ENCODE results near the gene SLC2A4RG.

The SLC2A4RG gene

GRCh38 chr20:63744158-63744557 lies 4.6 kb downstream of the SLC2A4RG start:
- Histone ChIP-seq H3K27me3 (replicated peaks) (no peaks in the 10 kb centered on the region), H3K4me3 (ENCODE audit: low read depth, low read length) (no peak overlapping the region), H3K36me3 (replicated peaks) (peaks cover 15% of the 10 kb centered on the region), H3K27ac (no peak overlapping the region)
- in situ Hi-C loops (cut with HindIII; ENCODE audit: low pct_ligation_motif_present, low sequenced_read_pairs) = no loop called here
- no peak for DNase-seq
- TF ChIP-seq CTCF (IDR thresholded peaks at IDR 0.05; ENCODE audit: low read depth, low read length, missing control alignments) = no peak

- Histone ChIP-seq H3K36me3 (replicated peaks) (peaks cover 15% of the 10 kb centered on the region), H3K27ac (no peak overlapping the region), H3K27me3 (replicated peaks) (no peaks in the 10 kb centered on the region), H3K4me3 (ENCODE audit: low read depth, low read length) (no peak overlapping the region)
- TF ChIP-seq CTCF (IDR thresholded peaks at IDR 0.05; ENCODE audit: low read depth, low read length, missing control alignments) = no peak
- no peak for DNase-seq
- in situ Hi-C loops (cut with HindIII; ENCODE audit: low pct_ligation_motif_present, low sequenced_read_pairs) = no loop called here
Observed at GRCh38 chr20:63744574-63745423, 5.2 kb downstream of the SLC2A4RG start.

- Histone ChIP-seq H3K4me3 (ENCODE audit: low read depth, low read length) (no peak overlapping the region), H3K27ac (no peak overlapping the region), H3K36me3 (replicated peaks) (peaks cover 15% of the 10 kb centered on the region), H3K27me3 (replicated peaks) (no peaks in the 10 kb centered on the region)
- in situ Hi-C loops (cut with HindIII; ENCODE audit: low pct_ligation_motif_present, low sequenced_read_pairs) = no loop called here
- TF ChIP-seq CTCF (IDR thresholded peaks at IDR 0.05; ENCODE audit: low read depth, low read length, missing control alignments) = no peak
- DNase-seq = no peak
Observed at GRCh38 chr20:63745424-63745805, 5.8 kb downstream of the SLC2A4RG start.

GRCh38 chr20:63745961-63746731 lies 6.6 kb downstream of the SLC2A4RG start:
- no peaks in the 10 kb centered on the region for H3K27me3 ChIP-seq (replicated peaks)
- no peak for DNase-seq
- TF ChIP-seq CTCF (IDR thresholded peaks at IDR 0.05; ENCODE audit: low read depth, low read length, missing control alignments) = no peak
- in situ Hi-C loops (cut with HindIII; ENCODE audit: low pct_ligation_motif_present, low sequenced_read_pairs) = no loop called here
- no peak overlapping the region for H3K4me3 ChIP-seq (ENCODE audit: low read depth, low read length)
- no peak overlapping the region for H3K27ac ChIP-seq
- peaks cover 15% of the 10 kb centered on the region for H3K36me3 ChIP-seq (replicated peaks)

GRCh38 chr20:63746751-63747315 lies 7.3 kb downstream of the SLC2A4RG start:
- no peak for TF ChIP-seq CTCF (IDR thresholded peaks at IDR 0.05; ENCODE audit: low read depth, low read length, missing control alignments)
- Histone ChIP-seq H3K27me3 (replicated peaks) (no peaks in the 10 kb centered on the region), H3K27ac (no peak overlapping the region), H3K36me3 (replicated peaks) (peaks cover 8% of the 10 kb centered on the region), H3K4me3 (ENCODE audit: low read depth, low read length) (no peak overlapping the region)
- in situ Hi-C loops (cut with HindIII; ENCODE audit: low pct_ligation_motif_present, low sequenced_read_pairs) = no loop called here
- no peak for DNase-seq
